GM13977 (cell line): ENCODE measurements around the gene LRRC1.

Source experiments
- DNase-seq: peaks from one replicate; pipeline ENCODE4 v3.0.0; 2012; ENCODE audit warnings: low spot score
- CTCF ChIP-seq: IDR thresholded peaks from 2 replicates; pipeline ENCODE4 v1.5.1; 2012; ENCODE audit warnings: mild to moderate bottlenecking, control low read depth; ENCODE audit not compliant: insufficient read depth; ENCODE audit errors: extremely low read depth, missing control alignments
- in situ Hi-C: fragments of 300-500 bp; cut with MboI; formaldehyde crosslinking; loops from one replicate; pipeline ENCODE4 v1.12.0; 2022; ENCODE audit warnings: low sequenced_read_pairs, low pct_unique_long_range_greater_than_20kb, mixed read lengths, inconsistent platforms; ENCODE audit not compliant: unreplicated experiment

LRRC1 gene

GRCh38 chr6:53850527-53850926, 55.7 kb downstream of the LRRC1 start:
- in situ Hi-C loops: no loop called here
- no peak for TF ChIP-seq CTCF
- no peak for DNase-seq

GRCh38 chr6:53851561-53851960, 56.8 kb downstream of the LRRC1 start:
- no peak for DNase-seq
- TF ChIP-seq CTCF: no peak
- in situ Hi-C loops: no loop called here

GRCh38 chr6:53852805-53853204, 58.0 kb downstream of the LRRC1 start:
- in situ Hi-C loops: no loop called here
- DNase-seq: no peak
- TF ChIP-seq CTCF: no peak

- in situ Hi-C loops: no loop called here
- DNase-seq: no peak
- TF ChIP-seq CTCF: no peak
Observed at GRCh38 chr6:53854843-53855567, 60.2 kb downstream of the LRRC1 start.

- in situ Hi-C loops: no loop called here
- no peak for DNase-seq
- TF ChIP-seq CTCF: no peak
Observed at GRCh38 chr6:53855940-53856339, 61.1 kb downstream of the LRRC1 start.

GRCh38 chr6:53857318-53858094, 62.7 kb downstream of the LRRC1 start:
- DNase-seq: no peak
- TF ChIP-seq CTCF: no peak
- in situ Hi-C loops: no loop called here
